ENCODE data around the gene TPR.

Gene TPR

DNA sequence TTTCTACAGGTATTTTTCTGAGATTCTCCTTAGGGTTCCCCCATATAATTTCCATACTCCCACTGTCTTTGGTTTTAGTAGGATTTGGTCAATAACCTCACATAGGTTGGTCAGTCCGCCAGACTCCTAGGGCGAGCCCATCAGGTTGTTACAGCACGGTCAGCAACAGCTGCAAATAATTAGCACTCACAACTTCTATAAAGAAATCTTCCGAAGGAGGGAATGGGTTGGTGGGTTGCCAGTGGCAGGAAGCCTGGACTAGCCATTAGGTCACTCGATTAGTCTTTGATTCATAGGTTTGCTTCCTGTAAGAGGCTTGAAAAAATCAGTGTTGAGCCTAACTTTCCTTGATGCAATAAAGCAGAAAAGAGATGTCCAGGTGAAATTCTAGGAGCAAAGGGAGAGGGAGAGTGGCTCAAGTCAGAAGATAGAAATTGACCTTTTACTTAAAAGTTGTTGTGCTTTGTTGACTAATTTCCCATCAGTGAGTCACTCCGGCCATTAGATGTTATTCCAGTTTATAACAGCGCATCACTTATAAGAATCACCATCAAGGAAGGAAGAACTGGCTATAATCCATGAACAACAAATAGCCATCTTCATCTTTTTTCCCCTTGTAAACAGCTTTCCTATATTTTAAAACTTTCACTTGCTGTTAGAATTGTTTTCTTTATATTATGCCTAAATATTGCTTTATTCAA, 88.3 kb downstream of the TPR start:
- DNase-seq = no peak

DNA sequence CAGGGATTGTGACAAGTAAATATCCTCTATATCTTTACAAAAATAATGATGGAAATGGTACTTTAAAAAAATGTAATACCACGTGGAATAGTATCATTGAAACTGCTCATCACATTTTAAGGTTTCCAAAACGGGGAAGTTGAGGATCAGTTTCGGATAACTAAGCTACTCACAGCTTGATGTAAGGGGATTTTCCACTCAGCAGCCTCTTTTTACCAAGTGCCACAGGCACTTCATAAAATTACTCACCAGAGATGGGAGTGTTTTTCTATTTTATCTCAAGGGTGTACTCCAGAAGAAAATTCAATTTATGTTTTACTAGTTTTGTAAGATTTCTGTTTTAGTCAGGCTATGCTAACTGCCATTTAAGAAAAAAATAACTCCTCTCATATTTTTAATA, 91.7 kb downstream of the TPR start:
- DNase-seq = no peak

DNA sequence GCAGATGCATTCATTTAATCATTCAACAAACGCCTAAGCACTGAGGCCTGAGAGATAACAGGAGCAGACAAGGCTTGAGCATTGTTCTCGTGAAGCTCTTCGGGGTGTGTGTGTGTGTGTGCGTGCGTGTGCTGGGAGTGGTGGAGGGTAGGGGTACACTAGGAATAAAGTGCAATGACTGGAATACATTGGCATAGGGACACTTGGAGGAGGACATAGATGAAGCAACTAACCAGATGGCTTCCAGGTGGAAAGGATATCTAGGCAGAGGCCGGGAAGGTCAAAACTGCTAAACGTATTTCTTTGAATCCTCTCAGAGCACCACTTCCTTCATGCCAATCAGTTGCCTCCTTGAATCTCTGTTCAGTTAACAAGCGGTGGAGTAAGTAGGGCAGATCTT, 92.6 kb downstream of the TPR start:
- DNase-seq = no peak

DNA sequence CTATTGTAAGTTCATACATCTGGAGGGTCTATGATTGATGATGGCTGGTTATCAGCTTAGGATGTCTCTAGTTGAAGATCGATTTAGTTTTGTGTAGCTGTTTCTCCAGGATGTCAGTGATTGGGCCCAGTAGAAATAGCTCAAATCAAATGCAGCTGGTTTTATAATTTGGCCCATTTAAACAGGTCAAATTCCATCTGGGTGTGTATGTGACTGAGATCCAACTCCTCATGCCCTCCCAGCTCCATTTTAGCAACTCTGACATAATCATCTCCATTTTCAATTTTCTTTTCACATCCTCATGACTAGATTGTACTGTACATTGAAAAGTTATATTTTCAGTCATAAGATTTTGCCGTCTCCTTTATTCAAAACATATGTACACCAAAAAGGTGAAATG, 99.2 kb downstream of the TPR start:
- DNase-seq = no peak

DNA sequence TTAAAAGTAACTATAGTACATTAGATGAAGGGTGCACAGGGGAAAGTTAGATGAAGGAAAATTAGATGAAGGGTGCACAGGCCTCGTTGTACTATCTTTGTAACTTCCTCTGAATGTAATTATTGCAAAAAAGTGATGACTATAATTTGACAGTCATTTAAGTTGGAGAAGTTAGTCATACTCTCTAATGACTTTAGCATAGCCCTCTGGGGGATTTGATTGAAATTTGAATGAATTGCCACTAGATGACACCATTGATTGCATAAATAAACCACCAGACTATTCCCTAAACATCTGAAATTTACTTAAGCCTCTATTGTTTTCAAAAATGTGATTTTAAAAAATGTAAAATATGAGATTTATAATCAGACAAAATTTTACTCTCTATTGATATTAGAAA, 102.6 kb downstream of the TPR start:
- DNase-seq = no peak

DNA sequence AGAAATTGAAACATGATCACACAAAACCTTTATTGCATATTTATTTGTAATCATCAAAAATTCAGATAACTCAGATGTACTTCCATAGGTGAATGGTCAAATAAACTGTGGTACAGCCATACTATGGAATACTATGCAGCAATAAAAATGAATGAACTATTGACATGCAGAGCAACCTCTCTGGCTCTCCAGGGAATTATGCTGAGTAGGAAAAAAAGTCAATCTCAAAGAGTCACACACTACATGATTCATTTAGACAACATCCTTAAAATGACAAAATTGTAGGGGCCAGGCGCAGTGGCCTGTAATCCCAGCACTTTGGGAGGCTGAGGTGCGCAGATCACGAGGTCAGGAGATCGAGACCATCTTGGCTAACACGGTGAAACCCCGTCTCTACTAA, 104.0 kb downstream of the TPR start:
- DNase-seq = no peak
